Glutamatergic neuron (in vitro differentiated cells): ENCODE results near the gene ATP8A2. TPM values are rescaled to one million over a fixed set of nuclear protein-coding genes. Genes with fewer than 3 reads are reported as not detected.
"Not testable (repeated sequence)": the region's sequence is repeated elsewhere in the genome, so short reads cannot be mapped to it uniquely, and the experiment has no call there.

ENCODE experiments used
- DNase-seq: peaks from one replicate; pipeline ENCODE4 v3.0.0; 2022
- H3K27ac Mint-ChIP-seq: one replicate; pipeline ENCODE4 v1.8.0; 2020; ENCODE audit warnings: mild to moderate bottlenecking, mixed read lengths, inconsistent platforms; ENCODE audit not compliant: unreplicated experiment
- H3K27me3 Mint-ChIP-seq: one replicate; pipeline ENCODE4 v1.8.0; 2020; ENCODE audit warnings: mild to moderate bottlenecking, moderate library complexity, mixed read lengths, inconsistent platforms; ENCODE audit not compliant: unreplicated experiment
- H3K36me3 Mint-ChIP-seq: one replicate; pipeline ENCODE4 v1.8.0; 2020; ENCODE audit warnings: mild to moderate bottlenecking, mixed read lengths, inconsistent platforms; ENCODE audit not compliant: unreplicated experiment
- H3K4me1 Mint-ChIP-seq: one replicate; pipeline ENCODE4 v1.8.0; 2020; ENCODE audit warnings: mild to moderate bottlenecking, low read depth, mixed read lengths, inconsistent platforms; ENCODE audit not compliant: unreplicated experiment
- H3K4me3 Mint-ChIP-seq: one replicate; pipeline ENCODE4 v1.8.0; 2020; ENCODE audit warnings: mild to moderate bottlenecking, mixed read lengths, inconsistent platforms; ENCODE audit not compliant: unreplicated experiment
- H3K9me3 Mint-ChIP-seq: one replicate; pipeline ENCODE4 v1.8.0; 2020; ENCODE audit warnings: mild to moderate bottlenecking, moderate library complexity, mixed read lengths, inconsistent platforms; ENCODE audit not compliant: unreplicated experiment
- CTCF ChIP-seq: fragments of 200-600 bp; sonication (generic); IDR thresholded peaks from one replicate; pipeline ENCODE4 v1.5.0; 2021; ENCODE audit not compliant: partially characterized antibody, unreplicated experiment
- total RNA-seq: library from RNA; stranded (reverse); fragmentation: NEBNext Ultra II Directional; extraction: Animal tissue kit (Norgen Biotek cat#: 25700); gene quantifications from one replicate; pipeline ENCODE4 v1.2.1, GENCODE V29; 2021; ENCODE audit not compliant: unreplicated experiment

ATP8A2 gene
- total RNA-seq, 1 donor from 2014 or later, result 70.1 TPM

GRCh38 chr13:25538276-25538675, 166.5 kb downstream of the ATP8A2 start:
- Mint-ChIP-seq H3K27ac (no peak overlapping the region), H3K4me3 (no peak overlapping the region), H3K27me3 (peaks cover 3% of the 10 kb centered on the region), H3K9me3 (peaks cover 2% of the 10 kb centered on the region), H3K4me1 (no peaks in the 10 kb centered on the region), H3K36me3 (peaks cover 7% of the 10 kb centered on the region)
- DNase-seq, result no peak
- TF ChIP-seq CTCF, result no peak

- no peak for TF ChIP-seq CTCF
- Mint-ChIP-seq H3K4me3 (no peak overlapping the region), H3K9me3 (peaks cover 2% of the 10 kb centered on the region), H3K36me3 (peaks cover 18% of the 10 kb centered on the region), H3K4me1 (no peaks in the 10 kb centered on the region), H3K27ac (no peak overlapping the region), H3K27me3 (peaks cover 3% of the 10 kb centered on the region)
- DNase-seq, result no peak
These were observed 169.8 kb downstream of the ATP8A2 start for GRCh38 chr13:25541434-25542123.

- H3K4me1 Mint-ChIP-seq, DNase-seq, H3K27me3 Mint-ChIP-seq, H3K27ac Mint-ChIP-seq, H3K4me3 Mint-ChIP-seq, H3K9me3 Mint-ChIP-seq: not testable (repeated sequence)
- H3K36me3 Mint-ChIP-seq, result peaks cover 22% of the 10 kb centered on the region
These were observed 177.2 kb downstream of the ATP8A2 start for GRCh38 chr13:25548991-25549390.

- H3K36me3 Mint-ChIP-seq, result peaks cover 9% of the 10 kb centered on the region
- no peaks in the 10 kb centered on the region for H3K27me3 Mint-ChIP-seq
- DNase-seq, result no peak
- no peaks in the 10 kb centered on the region for H3K9me3 Mint-ChIP-seq
- no peak overlapping the region for H3K4me3 Mint-ChIP-seq
- no peak overlapping the region for H3K27ac Mint-ChIP-seq
- no peak for TF ChIP-seq CTCF
- no peaks in the 10 kb centered on the region for H3K4me1 Mint-ChIP-seq
These were observed 190.0 kb downstream of the ATP8A2 start for GRCh38 chr13:25561812-25562211.

GRCh38 chr13:25570185-25570584, 198.4 kb downstream of the ATP8A2 start:
- Mint-ChIP-seq H3K4me3 (no peak overlapping the region), H3K27ac (no peak overlapping the region), H3K4me1 (peaks cover 19% of the 10 kb centered on the region), H3K9me3 (peaks cover 5% of the 10 kb centered on the region), H3K27me3 (peaks cover 2% of the 10 kb centered on the region), H3K36me3 (no peaks in the 10 kb centered on the region)
- DNase-seq, result no peak
- TF ChIP-seq CTCF, result no peak
